Body of pancreas (tissue), 4 donors: ENCODE data around the gene LMOD1. TPM values are rescaled to one million over a fixed set of nuclear protein-coding genes. Genes with fewer than 3 reads are reported as not detected.

Source experiments
- ATAC-seq: fragments of 150-250 bp; one replicate; pipeline ENCODE4 v1.9.1; 2016
- DNase-seq, 4 donors: peaks; one replicate each; pipeline ENCODE4 v3.0.0-alpha.2; 2019
- H3K27ac ChIP-seq, 4 donors: fragments of 200-600 bp; sonication (generic); 1 replicate in 3 of 4; 2 replicates in 1 of 4; pipeline versions ENCODE4 v1.5.1 to v1.6.1; 2016 to 2019; ENCODE audit warnings: mild to moderate bottlenecking in 1 of 4, mixed read lengths in 1 of 4, moderate library complexity in 1 of 4
- H3K27me3 ChIP-seq, 2 donors: fragments of 200-600 bp; sonication (generic); one replicate each; pipeline ENCODE4 v1.6.0; 2016; ENCODE audit warnings: mild to moderate bottlenecking in 1 of 2
- H3K36me3 ChIP-seq, 2 donors: fragments of 200-600 bp; sonication (generic); replicated peaks in 1 of 2; 2 replicates each; pipeline ENCODE4 v1.5.1; 2016; ENCODE audit warnings: low read depth in 2 of 2; ENCODE audit not compliant: insufficient read depth in 1 of 2
- H3K4me1 ChIP-seq: fragments of 200-600 bp; sonication (generic); one replicate; pipeline ENCODE4 v1.6.0; 2016
- H3K4me3 ChIP-seq, 2 donors: fragments of 200-600 bp; sonication (generic); 1 replicate in 1 of 2; 2 replicates in 1 of 2; pipeline ENCODE4 v1.5.1; 2016 to 2019
- H3K9me3 ChIP-seq, 3 donors: fragments of 200-600 bp; sonication (generic); 1 replicate in 2 of 3; 2 replicates in 1 of 3; pipeline ENCODE4 v1.5.1; 2016
- POLR2A ChIP-seq, 3 donors: fragments of 450-650 bp; IDR thresholded peaks; one replicate each; pipeline ENCODE4 v1.6.1; 2016; ENCODE audit warnings: antibody characterized with exemption in 3 of 3, mild to moderate bottlenecking in 2 of 3
- WGBS, 2 donors: methylation state at CpG; one replicate each; pipeline ENCODE4 v1.1.5; 2017; 5-methylcytosine and 5-hydroxymethylcytosine counted together
- intact Hi-C: fragments of 100-400 bp; cut with DNase I; formaldehyde crosslinking; loops from one replicate; pipeline ENCODE4 v1.15.1; 2023
- total RNA-seq, 2 donors: library from RNA; depleted of rRNA; stranded (reverse); fragments of >200 nt; gene quantifications; one replicate each; pipeline ENCODE4 v1.1.0, GENCODE V29; 2016
- TF ChIP-seq, protein P1 (sequence below), 7 experiments: fragments of 450-650 bp in 4 of 7; fragments of 200-600 bp in 3 of 7; sonication (generic) in 3 of 7; IDR thresholded peaks; one replicate each; pipeline ENCODE4 v1.5.1; 2016 to 2019; ENCODE audit warnings: antibody characterized with exemption in 7 of 7

The LMOD1 gene
- total RNA-seq, 2 donors from 2014 or later, result 14.8 to 16.9 TPM

GRCh38 chr1:201985355-201985754 lies 39.0 kb upstream of the LMOD1 start:
- H3K27me3 ChIP-seq, result no peaks in the 10 kb centered on the region
- no peak for TF ChIP-seq POLR2A (IDR thresholded peaks at IDR 0.05)
- TF ChIP-seq, protein P1, sequence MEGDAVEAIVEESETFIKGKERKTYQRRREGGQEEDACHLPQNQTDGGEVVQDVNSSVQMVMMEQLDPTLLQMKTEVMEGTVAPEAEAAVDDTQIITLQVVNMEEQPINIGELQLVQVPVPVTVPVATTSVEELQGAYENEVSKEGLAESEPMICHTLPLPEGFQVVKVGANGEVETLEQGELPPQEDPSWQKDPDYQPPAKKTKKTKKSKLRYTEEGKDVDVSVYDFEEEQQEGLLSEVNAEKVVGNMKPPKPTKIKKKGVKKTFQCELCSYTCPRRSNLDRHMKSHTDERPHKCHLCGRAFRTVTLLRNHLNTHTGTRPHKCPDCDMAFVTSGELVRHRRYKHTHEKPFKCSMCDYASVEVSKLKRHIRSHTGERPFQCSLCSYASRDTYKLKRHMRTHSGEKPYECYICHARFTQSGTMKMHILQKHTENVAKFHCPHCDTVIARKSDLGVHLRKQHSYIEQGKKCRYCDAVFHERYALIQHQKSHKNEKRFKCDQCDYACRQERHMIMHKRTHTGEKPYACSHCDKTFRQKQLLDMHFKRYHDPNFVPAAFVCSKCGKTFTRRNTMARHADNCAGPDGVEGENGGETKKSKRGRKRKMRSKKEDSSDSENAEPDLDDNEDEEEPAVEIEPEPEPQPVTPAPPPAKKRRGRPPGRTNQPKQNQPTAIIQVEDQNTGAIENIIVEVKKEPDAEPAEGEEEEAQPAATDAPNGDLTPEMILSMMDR (IDR thresholded peaks at IDR 0.05), result no peak
- no peaks in the 10 kb centered on the region for H3K36me3 ChIP-seq
- DNase-seq (no peak), ATAC-seq (no peak)
- peaks cover 18% of the 10 kb centered on the region for H3K4me1 ChIP-seq
- no peak overlapping the region for H3K27ac ChIP-seq
- intact Hi-C loops, result no loop called here
- H3K9me3 ChIP-seq, result no peaks in the 10 kb centered on the region
- WGBS, 2 donors, result 75 to 95% methylated on average over 2 of the region's 2 CpGs
- no peak overlapping the region for H3K4me3 ChIP-seq

GRCh38 chr1:201984446-201984845 lies 38.1 kb upstream of the LMOD1 start:
- H3K36me3 ChIP-seq, result no peaks in the 10 kb centered on the region
- H3K4me3 ChIP-seq, result no peak overlapping the region
- H3K9me3 ChIP-seq, result no peaks in the 10 kb centered on the region
- WGBS, 2 donors, result 95 to 97% methylated on average over 3 of the region's 3 CpGs
- no peak overlapping the region for H3K27ac ChIP-seq
- DNase-seq, result no peak
- no peak for ATAC-seq
- intact Hi-C loops, result no loop called here
- no peak for TF ChIP-seq POLR2A (IDR thresholded peaks at IDR 0.05)
- TF ChIP-seq, protein P1 (IDR thresholded peaks at IDR 0.05), result no peak
- no peaks in the 10 kb centered on the region for H3K27me3 ChIP-seq
- H3K4me1 ChIP-seq, result peaks cover 12% of the 10 kb centered on the region

GRCh38 chr1:201983380-201983805 lies 37.0 kb upstream of the LMOD1 start:
- Histone ChIP-seq H3K36me3 (no peaks in the 10 kb centered on the region), H3K9me3 (no peaks in the 10 kb centered on the region), H3K27ac (peak overlapping the region; percentile 83 to 95 (median 90)), H3K4me3 (peak overlapping the region; percentile 35 to 82), H3K27me3 (no peaks in the 10 kb centered on the region), H3K4me1 (peaks cover 12% of the 10 kb centered on the region)
- ATAC-seq, result no peak
- 1 to 7% methylated on average over 9 to 11 of the region's 11 CpGs for WGBS, 2 donors
- intact Hi-C loops, result no loop called here
- TF ChIP-seq POLR2A (IDR thresholded peaks at IDR 0.05), result no peak
- TF ChIP-seq, protein P1 (IDR thresholded peaks at IDR 0.05), result peak in 2 of 7 experiments; percentile 0 to 31
- DNase-seq, result no peak

GRCh38 chr1:201982623-201983379 lies 36.5 kb upstream of the LMOD1 start, which contains the start of gene RNPEP:
Gene RNPEP (plus strand): TSS chr1:201982648. CDS start chr1:201982667, 19 bp downstream.
- peak within 1 kb of the TSS; percentile 83 to 95 (median 90) for H3K27ac ChIP-seq
- intact Hi-C loops, result no loop called here
- H3K27me3 ChIP-seq, result no peaks in the 10 kb centered on the region
- 0% methylated on average over 47 of the region's 80 CpGs; no CpG with 5 or more reads in 1 of the 2 donors for WGBS, 2 donors
- DNase-seq (peak; percentile 60 to 73 (median 70)), ATAC-seq (peak; percentile 88)
- no peaks in the 10 kb centered on the region for H3K9me3 ChIP-seq
- TF ChIP-seq POLR2A (IDR thresholded peaks at IDR 0.05), result peak; percentile 66 to 70 (median 69)
- TF ChIP-seq, protein P1 (IDR thresholded peaks at IDR 0.05), result peak in 6 of 7 experiments; percentile 4 to 47 (median 19)
- peaks cover 12% of the 10 kb centered on the region for H3K4me1 ChIP-seq
- no peaks in the 10 kb centered on the region for H3K36me3 ChIP-seq
- H3K4me3 ChIP-seq, result peak within 1 kb of the TSS; percentile 35 to 82
